COLO668 (cell line): ENCODE results near the gene GCK.
A peak's percentile ranks its signal among the peaks of the same experiment; 100 is the strongest.

ENCODE experiments used
- DNase-seq: peaks from one replicate; lab custom pipeline; 2025; ENCODE audit not compliant: unreplicated experiment; lab: John Stamatoyannopoulos, UW

GCK gene

DNA sequence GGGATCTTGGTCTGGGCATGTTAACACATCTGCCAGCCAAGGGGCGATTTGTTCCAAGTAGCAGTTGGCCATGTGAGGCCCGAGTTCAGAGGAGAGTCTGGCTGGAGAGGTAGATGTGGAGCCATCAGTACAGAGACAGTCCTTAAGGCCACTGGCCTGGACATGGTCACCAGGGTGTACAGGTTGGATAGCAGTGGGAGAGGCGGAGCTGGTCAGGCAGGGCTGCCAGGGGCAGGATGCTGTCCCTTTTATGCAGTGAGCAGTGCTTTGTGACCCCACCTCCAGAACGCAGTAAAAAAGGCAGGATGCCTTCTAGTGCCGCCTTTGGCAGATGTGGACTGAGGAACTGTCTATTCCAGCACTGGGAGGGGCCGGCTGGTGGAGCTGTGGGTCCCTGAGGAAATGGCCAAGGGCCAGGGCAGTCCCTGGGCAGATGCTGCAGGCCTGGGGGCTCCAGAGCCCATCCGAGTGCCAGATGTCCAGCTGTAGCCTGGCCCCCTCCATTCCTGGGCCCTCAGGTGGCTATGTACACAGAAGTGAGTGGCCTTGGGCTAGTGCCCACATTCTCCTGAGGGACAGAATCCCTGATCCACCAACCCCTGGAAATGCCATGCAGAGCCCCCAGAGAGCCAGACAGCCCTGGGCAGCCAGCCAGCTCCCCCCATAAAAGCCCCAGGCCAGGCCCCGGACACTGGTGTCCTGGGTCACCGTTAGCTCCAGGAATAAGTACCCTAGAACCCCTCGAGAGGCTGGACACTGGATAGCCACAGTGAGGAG is 31.0 kb downstream of the GCK start:
- DNase-seq = no peak

- no peak for DNase-seq
These were observed 31.8 kb downstream of the GCK start for GRCh38 chr7:44157116-44158080.

GRCh38 chr7:44156453-44157010 is 32.7 kb downstream of the GCK start:
- no peak for DNase-seq

GRCh38 chr7:44155191-44156185 is 33.8 kb downstream of the GCK start:
- DNase-seq = no peak

DNA sequence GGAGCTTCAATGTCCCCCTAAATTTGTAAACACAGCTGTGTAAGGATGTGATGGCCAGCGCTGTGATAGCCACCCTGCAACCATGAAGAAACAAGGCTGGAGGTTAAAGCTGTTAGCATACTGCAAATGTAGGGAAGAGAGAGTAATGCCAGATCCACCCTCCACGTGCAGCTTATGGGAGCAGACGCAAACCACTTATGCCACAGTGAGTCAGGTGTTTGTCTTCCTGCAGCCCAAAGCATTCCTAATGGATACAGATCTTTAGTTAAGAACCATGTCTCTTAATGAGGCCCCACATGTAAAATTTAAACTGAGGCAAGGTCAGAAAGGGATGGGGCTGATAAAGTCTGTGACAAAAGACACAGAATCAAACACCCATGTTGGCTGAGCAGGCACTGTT is 34.5 kb downstream of the GCK start:
- DNase-seq = no peak

- DNase-seq = no peak
These were observed 35.3 kb downstream of the GCK start for GRCh38 chr7:44153948-44154335.

DNA sequence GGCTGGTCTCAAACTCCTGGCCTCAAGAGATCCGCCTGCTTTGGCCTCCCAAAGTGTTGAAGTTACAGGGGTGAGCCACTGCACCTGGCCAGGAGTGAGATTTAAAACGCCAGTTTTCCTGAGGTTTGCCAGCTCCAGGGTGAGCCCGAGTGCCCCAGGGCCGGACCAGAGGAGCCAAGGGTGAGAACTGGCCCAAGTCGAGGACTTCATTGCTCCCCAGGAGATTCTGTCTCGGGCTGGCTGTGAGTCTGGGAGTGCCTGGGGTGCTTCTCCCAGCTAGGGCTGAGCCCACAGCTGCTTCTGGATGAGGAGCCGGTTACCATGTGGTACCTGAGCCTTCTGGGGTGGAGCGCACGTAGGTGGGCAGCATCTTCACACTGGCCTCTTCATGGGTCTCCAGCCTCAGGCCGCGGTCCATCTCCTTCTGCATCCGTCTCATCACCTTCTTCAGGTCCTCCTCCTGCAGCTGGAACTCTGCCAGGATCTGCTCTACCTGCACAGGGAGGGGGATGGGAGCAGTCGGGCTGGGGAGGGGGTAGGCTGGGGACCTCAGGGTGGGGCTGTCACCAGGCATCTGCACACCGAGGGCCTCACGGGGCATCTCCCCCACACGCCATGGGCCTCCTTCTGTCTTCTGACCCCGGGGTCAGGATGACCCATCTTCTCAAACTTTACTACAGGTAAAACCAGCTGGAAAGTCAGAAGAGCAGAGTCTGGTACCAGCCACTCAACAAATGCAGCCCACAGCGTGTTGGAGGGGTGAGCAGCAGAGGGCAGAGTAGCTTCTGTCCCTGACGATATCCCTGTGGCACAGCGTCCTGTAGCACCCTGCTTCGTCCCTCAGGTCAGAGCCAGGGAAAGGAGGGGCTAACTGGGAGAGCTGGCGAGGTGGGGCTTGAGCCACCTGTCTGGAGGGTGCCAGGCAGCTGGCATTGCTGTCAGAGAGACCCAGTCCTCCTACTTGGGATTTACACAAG is 36.0 kb downstream of the GCK start:
- DNase-seq = peak; percentile 35

- no peak for DNase-seq
These were observed 37.3 kb downstream of the GCK start for GRCh38 chr7:44151956-44152355.

DNA sequence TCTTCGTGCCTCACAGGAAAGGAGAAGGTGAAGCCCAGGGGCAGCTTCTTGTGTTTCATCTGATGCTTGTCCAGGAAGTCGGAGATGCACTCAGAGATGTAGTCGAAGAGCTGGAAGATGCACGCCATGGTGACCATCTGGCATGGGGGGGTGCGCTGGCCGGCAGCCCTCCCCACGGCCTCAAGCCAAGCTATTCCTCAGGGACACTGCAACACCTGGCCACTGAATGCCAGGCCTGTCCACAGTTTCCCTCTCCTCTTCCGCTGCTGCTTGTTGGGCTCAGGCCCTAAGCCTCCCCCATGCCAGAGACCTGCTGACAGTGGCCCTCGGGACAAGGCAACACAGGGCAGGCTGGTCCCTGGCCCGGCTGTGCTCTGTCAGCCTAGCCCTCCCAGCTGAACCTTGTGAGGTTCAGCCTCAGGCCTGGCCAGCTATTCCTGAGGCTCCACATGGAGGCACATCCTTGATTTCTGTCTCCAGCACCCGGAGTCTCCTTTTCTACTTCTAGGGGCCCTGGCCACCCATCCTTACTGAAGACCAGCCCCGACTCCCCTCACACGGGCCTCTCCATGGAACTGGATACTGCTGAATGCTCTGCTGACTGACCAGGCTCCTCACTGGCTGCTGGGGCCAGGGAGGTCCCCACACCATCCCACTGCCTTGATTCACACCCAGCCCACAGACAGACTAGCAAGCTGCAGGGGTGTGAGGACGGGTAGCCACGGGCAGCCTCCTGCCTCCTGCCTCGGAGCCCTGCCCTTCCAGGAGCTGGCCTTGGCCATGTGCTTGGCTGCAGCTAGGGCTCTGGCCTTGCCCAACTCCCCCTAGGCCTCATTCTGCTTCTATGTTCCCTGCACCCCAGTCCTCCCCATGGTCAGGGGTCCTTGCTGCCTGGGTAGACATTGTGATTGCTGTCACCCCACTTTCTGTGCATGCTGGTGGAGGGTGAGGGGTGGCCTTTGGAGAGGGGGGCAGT is 38.0 kb downstream of the GCK start:
- DNase-seq = no peak

- peak; percentile 39 for DNase-seq
These were observed 38.8 kb downstream of the GCK start for GRCh38 chr7:44150466-44150832.

DNA sequence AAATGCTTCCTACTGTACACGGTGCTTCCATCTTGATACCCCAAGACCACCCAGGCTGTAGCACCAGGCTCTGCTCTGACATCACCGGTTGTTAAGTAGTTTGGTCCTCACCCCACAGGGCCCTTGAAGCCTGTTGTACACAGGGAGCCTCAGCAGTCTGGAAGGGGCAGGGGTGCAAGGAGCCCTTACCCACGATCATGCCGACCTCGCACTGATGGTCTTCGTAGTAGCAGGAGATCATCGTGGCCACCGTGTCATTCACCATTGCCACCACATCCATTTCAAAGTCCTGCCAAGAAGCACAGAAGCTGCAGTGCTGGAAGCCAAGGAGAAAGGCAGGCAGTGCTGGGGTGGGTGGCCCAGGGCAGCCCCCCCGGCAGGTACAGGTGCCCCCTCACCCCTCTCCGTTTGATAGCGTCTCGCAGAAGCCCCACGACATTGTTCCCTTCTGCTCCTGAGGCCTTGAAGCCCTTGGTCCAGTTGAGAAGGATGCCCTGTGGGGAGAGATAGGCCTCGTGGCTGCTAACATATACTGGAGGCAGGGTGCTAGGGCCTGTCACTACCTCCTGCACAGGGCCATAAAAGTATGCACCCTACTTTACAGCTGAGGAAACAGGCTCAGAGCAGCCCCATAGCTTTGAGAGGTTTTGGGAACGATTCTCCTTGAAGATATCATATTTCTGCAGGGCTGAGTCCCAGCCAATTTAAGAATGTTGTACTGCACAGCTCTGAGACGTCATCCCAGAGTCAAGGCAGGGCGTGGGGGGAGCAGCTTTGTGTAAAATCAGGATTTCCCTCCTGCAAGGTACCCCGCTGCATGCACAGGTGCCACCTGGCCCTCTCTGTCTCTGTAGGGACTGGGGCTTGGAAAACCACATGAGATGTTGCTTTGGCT is 39.4 kb downstream of the GCK start:
- no peak for DNase-seq

DNA sequence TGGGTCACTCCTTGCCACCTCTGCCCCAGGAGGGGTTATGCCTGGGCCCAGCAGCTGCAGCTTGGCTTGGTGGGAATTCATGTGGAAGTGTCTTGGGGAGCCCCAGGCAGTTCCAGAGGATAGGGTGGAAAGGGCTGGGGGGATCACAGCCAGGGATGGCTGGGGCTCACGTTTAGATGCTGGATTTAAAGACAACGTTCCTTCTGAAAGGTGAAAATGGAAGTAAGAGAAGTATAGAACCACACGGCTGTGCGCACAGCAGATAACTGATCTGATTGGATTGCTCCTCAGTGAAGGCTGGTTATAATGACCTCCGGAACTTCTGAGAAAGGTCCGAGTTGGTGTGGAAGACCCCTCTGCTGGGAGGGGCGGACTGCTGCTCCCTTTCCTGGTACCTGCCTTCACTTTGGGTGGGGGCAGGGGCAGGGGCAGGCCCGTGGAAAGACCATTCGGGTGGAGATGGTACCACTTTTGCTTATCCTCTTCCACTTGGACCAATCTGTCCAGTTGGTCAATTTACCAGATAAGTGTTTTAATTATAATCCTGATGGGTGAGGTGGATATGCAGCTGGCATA is 40.2 kb downstream of the GCK start:
- DNase-seq = no peak

DNA sequence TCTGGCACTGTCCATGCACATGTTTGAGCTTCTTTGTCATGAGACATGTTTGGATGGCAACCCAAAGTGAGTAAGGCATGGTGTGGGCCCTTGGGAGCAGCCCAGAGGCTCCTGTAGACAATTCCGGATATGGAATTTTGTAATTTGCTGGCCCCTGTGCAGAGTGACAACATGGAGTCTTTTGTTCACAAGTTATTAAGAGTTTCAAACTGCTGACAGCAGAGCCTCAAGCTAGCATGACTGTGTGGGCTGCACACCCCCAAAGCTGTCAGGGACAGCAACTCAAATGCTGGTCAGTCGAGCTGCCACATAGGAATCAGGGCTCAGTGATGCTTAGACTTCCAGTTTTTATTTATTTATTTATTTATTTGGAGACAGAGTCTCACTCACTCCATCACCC is 41.1 kb downstream of the GCK start:
- DNase-seq = no peak

GRCh38 chr7:44147026-44147991 is 41.9 kb downstream of the GCK start:
- no peak for DNase-seq

DNA sequence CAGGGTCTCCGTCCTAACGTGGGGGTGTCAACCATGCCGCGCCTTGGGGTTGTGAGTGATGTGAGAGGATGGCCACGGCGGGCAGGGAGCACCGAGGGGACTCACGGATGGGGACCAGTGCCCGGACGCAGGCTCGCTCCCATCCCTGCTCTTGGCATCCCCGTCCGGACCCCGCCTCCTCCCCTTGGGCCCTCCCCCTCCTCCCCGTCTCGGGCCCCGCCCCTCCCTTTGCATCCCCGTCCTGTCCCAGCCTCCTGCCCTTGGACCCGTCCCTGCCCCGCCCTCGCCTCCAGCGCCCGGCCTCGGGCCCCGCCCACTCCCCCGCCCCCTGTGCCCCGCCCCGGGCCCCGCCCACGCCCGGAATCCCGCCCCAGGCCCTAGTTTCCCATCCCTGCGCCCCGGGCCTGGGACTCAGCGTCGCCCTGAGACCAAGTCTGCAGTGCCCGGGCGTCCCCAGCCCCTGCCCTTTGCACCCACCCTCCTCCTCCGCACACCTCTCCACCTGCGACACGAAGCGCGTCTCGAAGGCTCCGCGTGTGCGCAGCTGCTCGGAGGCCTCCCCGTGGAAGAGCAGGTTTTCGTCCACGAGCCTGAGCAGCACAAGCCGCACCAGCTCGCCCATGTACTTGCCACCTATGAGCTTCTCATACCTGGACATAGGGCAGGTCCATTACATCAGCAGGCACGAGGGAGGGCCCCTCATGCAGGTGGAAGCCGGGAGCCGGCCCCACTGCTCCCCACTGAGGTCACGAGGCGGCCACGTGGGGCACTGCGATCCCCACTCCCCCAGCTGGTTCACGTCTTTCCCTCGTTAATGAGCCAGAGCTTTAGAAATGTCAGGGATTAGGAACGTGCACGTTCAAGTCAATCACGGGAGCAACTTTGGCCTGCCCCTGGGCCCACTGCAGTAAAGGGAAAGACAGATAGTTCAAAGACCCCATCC is 43.0 kb downstream of the GCK start:
- DNase-seq = no peak
